Loucy (cell line): ENCODE data around the gene DNM1.
A peak's percentile ranks its signal among the peaks of the same experiment; 100 is the strongest.

Experiments
- H2AFZ ChIP-seq: fragments of 200-600 bp; sonication (generic); 2 replicates; pipeline ENCODE4 v1.6.0; 2016; ENCODE audit warnings: antibody characterized with exemption, mild to moderate bottlenecking, low read length, moderate library complexity
- H3F3A ChIP-seq: fragments of 200-600 bp; 2 replicates; pipeline ENCODE4 v1.6.0; 2016; ENCODE audit warnings: antibody characterized with exemption, low read depth, mild to moderate bottlenecking
- H3K27me3 ChIP-seq: fragments of 200-600 bp; sonication (generic); 2 replicates; pipeline ENCODE4 v1.6.1; 2014; ENCODE audit warnings: low read length, mild to moderate bottlenecking; ENCODE audit not compliant: insufficient read depth, poor library complexity, severe bottlenecking
- H3K36me3 ChIP-seq: fragments of 200-600 bp; sonication (generic); 2 replicates; pipeline ENCODE4 v1.6.1; 2016; ENCODE audit warnings: low read length; ENCODE audit not compliant: insufficient read depth
- H3K4me1 ChIP-seq: fragments of 200-600 bp; sonication (generic); 2 replicates; pipeline ENCODE4 v1.5.1; 2014; ENCODE audit warnings: low read length, mild to moderate bottlenecking; ENCODE audit not compliant: insufficient read depth, poor library complexity, severe bottlenecking
- H3K4me2 ChIP-seq: fragments of 200-600 bp; sonication (generic); 2 replicates; pipeline ENCODE4 v1.6.0; 2014; ENCODE audit warnings: antibody characterized with exemption, low read length, low read depth, mild to moderate bottlenecking; ENCODE audit not compliant: poor library complexity, severe bottlenecking
- H3K4me3 ChIP-seq: fragments of 200-600 bp; sonication (generic); 2 replicates; pipeline ENCODE4 v1.5.1; 2014; ENCODE audit warnings: low read length, mild to moderate bottlenecking, mixed read lengths; ENCODE audit not compliant: poor library complexity, severe bottlenecking
- H3K79me2 ChIP-seq: fragments of 200-600 bp; sonication (generic); 2 replicates; pipeline ENCODE4 v1.6.1; 2014; ENCODE audit warnings: low read length; ENCODE audit not compliant: insufficient read depth
- H3K9ac ChIP-seq: fragments of 200-600 bp; sonication (generic); 2 replicates; pipeline ENCODE4 v1.6.0; 2014; ENCODE audit warnings: mild to moderate bottlenecking, low read depth, low read length, moderate library complexity; ENCODE audit not compliant: poor library complexity, severe bottlenecking
- H3K9me2 ChIP-seq: fragments of 200-600 bp; sonication (generic); replicated peaks from 2 replicates; pipeline ENCODE4 v1.6.1; 2016; ENCODE audit warnings: low read depth, low read length, mixed read lengths
- H3K9me3 ChIP-seq: fragments of 200-600 bp; sonication (generic); 2 replicates; pipeline ENCODE4 v1.6.1; 2014; ENCODE audit warnings: mild to moderate bottlenecking, antibody characterized with exemption, low read length, low read depth; ENCODE audit not compliant: insufficient read depth
- H4K20me1 ChIP-seq: fragments of 200-600 bp; sonication (generic); 2 replicates; pipeline ENCODE4 v1.6.0; 2014; ENCODE audit warnings: antibody characterized with exemption, low read length, mild to moderate bottlenecking; ENCODE audit not compliant: insufficient read depth, poor library complexity, severe bottlenecking
- CTCF ChIP-seq: fragments of 200-600 bp; sonication (generic); conservative IDR thresholded peaks from 2 replicates; pipeline ENCODE4 v1.5.1; 2014; ENCODE audit warnings: mild to moderate bottlenecking, antibody characterized with exemption, low read length
- EZH2phosphoT487 ChIP-seq: fragments of 200-600 bp; IDR thresholded peaks from 2 replicates; pipeline ENCODE4 v1.6.1; 2018; ENCODE audit warnings: antibody characterized with exemption, mild to moderate bottlenecking, moderate library complexity, borderline replicate concordance

The DNM1 gene

GRCh38 chr9:128161215-128161902 lies 41.8 kb upstream of the DNM1 start:
- H3K36me3 ChIP-seq = peaks cover 26% of the 10 kb centered on the region; the same call in 1 of the 2 replicates
- no peak overlapping the region for H2AFZ ChIP-seq
- H3K4me1 ChIP-seq = peaks cover 21% of the 10 kb centered on the region
- H3K27me3 ChIP-seq = no peaks in the 10 kb centered on the region
- peak overlapping the region; percentile 94 for H3K9ac ChIP-seq
- H4K20me1 ChIP-seq = peaks cover 9% of the 10 kb centered on the region
- peaks cover 30% of the 10 kb centered on the region for H3K79me2 ChIP-seq
- H3K4me2 ChIP-seq = peak overlapping the region; percentile 90
- H3F3A ChIP-seq = no peaks in the 10 kb centered on the region
- no peaks in the 10 kb centered on the region for H3K9me2 ChIP-seq
- peak overlapping the region; percentile 97 for H3K4me3 ChIP-seq
- TF ChIP-seq EZH2phosphoT487 (no peak), CTCF (no peak)
- no peaks in the 10 kb centered on the region for H3K9me3 ChIP-seq

GRCh38 chr9:128162215-128163026 lies 40.8 kb upstream of the DNM1 start:
- TF ChIP-seq EZH2phosphoT487 (no peak), CTCF (no peak)

DNA sequence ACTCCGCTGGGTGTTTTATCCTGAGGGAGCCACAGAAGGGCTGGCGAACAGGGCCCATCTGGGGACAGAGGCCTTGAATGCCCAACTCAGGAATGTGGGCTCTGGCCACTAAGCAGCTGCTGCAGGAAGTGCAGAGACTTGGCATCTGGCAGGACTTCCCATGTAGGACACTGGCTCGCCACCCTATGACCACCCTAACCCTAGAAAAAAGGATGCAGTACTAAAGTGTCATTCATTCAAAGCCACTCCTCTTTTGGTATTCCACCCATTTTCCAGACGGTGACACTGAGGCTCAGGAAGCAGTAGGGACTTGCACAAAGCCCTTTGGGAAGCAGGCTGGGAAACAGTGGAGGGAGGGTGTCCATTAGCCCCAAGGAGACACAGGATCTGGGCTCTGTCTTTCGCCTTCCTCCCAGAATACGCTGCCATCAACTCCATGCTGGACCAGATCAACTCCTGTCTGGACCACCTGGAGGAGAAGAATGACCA lies 40.1 kb upstream of the DNM1 start:
- TF ChIP-seq EZH2phosphoT487 (no peak), CTCF (no peak)
- H3K4me2 ChIP-seq = no peak overlapping the region
- H3K9me3 ChIP-seq = no peaks in the 10 kb centered on the region
- H3K36me3 ChIP-seq = peaks cover 43% of the 10 kb centered on the region; the same call in 1 of the 2 replicates
- H3K9ac ChIP-seq = no peak overlapping the region
- no peaks in the 10 kb centered on the region for H3K27me3 ChIP-seq
- H3K9me2 ChIP-seq = no peaks in the 10 kb centered on the region
- H3K4me1 ChIP-seq = peaks cover 21% of the 10 kb centered on the region
- H3F3A ChIP-seq = no peaks in the 10 kb centered on the region
- no peak overlapping the region for H3K4me3 ChIP-seq
- no peak overlapping the region for H2AFZ ChIP-seq
- H3K79me2 ChIP-seq = peaks cover 30% of the 10 kb centered on the region
- peaks cover 9% of the 10 kb centered on the region for H4K20me1 ChIP-seq

More at GRCh38 chr9:128162215-128163026, 40.8 kb upstream of the DNM1 start:
- H2AFZ ChIP-seq = no peak overlapping the region
- peaks cover 21% of the 10 kb centered on the region for H3K4me1 ChIP-seq
- H3K9me2 ChIP-seq = no peaks in the 10 kb centered on the region
- H3K9me3 ChIP-seq = no peaks in the 10 kb centered on the region
- H3K4me2 ChIP-seq = peak overlapping the region; percentile 27
- H3K9ac ChIP-seq = no peak overlapping the region
- peaks cover 37% of the 10 kb centered on the region; the same call in 1 of the 2 replicates for H3K36me3 ChIP-seq
- H3K27me3 ChIP-seq = no peaks in the 10 kb centered on the region
- no peak overlapping the region for H3K4me3 ChIP-seq
- peaks cover 9% of the 10 kb centered on the region for H4K20me1 ChIP-seq
- no peaks in the 10 kb centered on the region for H3F3A ChIP-seq
- peaks cover 30% of the 10 kb centered on the region for H3K79me2 ChIP-seq
